Measurements from ENCODE around the gene YJEFN3. TPM values are rescaled to one million over a fixed set of nuclear protein-coding genes. Genes with fewer than 3 reads are reported as not detected.

The YJEFN3 gene
- total RNA-seq, 1 donor = 0.43 TPM

- DNase-seq (ENCODE audit: low read depth) = no peak
- no peak for TF ChIP-seq CTCF (IDR thresholded peaks at IDR 0.05; ENCODE audit: insufficient read depth, low read depth, low read length)
- H3K4me3 ChIP-seq (ENCODE audit: low read depth, low read length) = no peak overlapping the region
Observed at GRCh38 chr19:19544257-19544953, 15.7 kb downstream of the YJEFN3 start.

- H3K4me3 ChIP-seq (ENCODE audit: low read depth, low read length) = no peak overlapping the region
- DNase-seq (ENCODE audit: low read depth) = no peak
- TF ChIP-seq CTCF (IDR thresholded peaks at IDR 0.05; ENCODE audit: insufficient read depth, low read depth, low read length) = no peak
Observed at GRCh38 chr19:19544954-19545591, 16.4 kb downstream of the YJEFN3 start.

- TF ChIP-seq CTCF (IDR thresholded peaks at IDR 0.05; ENCODE audit: insufficient read depth, low read depth, low read length) = no peak
- no peak for DNase-seq (ENCODE audit: low read depth)
- H3K4me3 ChIP-seq (ENCODE audit: low read depth, low read length) = no peak overlapping the region
Observed at GRCh38 chr19:19545707-19546106, 17.0 kb downstream of the YJEFN3 start.

GRCh38 chr19:19546751-19547162, 18.0 kb downstream of the YJEFN3 start:
- H3K4me3 ChIP-seq (ENCODE audit: low read depth, low read length) = no peak overlapping the region
- no peak for TF ChIP-seq CTCF (IDR thresholded peaks at IDR 0.05; ENCODE audit: insufficient read depth, low read depth, low read length)
- no peak for DNase-seq (ENCODE audit: low read depth)

GRCh38 chr19:19547674-19548336, 19.1 kb downstream of the YJEFN3 start:
- TF ChIP-seq CTCF (IDR thresholded peaks at IDR 0.05; ENCODE audit: insufficient read depth, low read depth, low read length) = no peak

GRCh38 chr19:19548915-19549759, 20.4 kb downstream of the YJEFN3 start:
- H3K4me3 ChIP-seq (ENCODE audit: low read depth, low read length) = no peak overlapping the region
- no peak for TF ChIP-seq CTCF (IDR thresholded peaks at IDR 0.05; ENCODE audit: insufficient read depth, low read depth, low read length)
- no peak for DNase-seq (ENCODE audit: low read depth)

More at GRCh38 chr19:19547674-19548336, 19.1 kb downstream of the YJEFN3 start:
- H3K4me3 ChIP-seq (ENCODE audit: low read depth, low read length) = no peak overlapping the region
- no peak for DNase-seq (ENCODE audit: low read depth)
